NT2/D1 (cell line): ENCODE data around the gene MUC2.

Experiments
- DNase-seq: peaks from one replicate; pipeline ENCODE4 v3.0.0-alpha.2; 2011; ENCODE audit warnings: low read depth, low spot score
- H3K27me3 ChIP-seq: 2 replicates; pipeline ENCODE4 v1.6.0; 2011; ENCODE audit warnings: mild to moderate bottlenecking; ENCODE audit not compliant: insufficient read length, insufficient read depth
- H3K36me3 ChIP-seq: 2 replicates; pipeline ENCODE4 v1.6.1; 2011; ENCODE audit warnings: mild to moderate bottlenecking, low read length, mixed read lengths; ENCODE audit not compliant: insufficient read depth, insufficient read length
- H3K4me1 ChIP-seq: 2 replicates; pipeline ENCODE4 v1.5.1; 2011; ENCODE audit not compliant: insufficient read depth, insufficient read length
- H3K4me3 ChIP-seq: 2 replicates; pipeline ENCODE4 v1.5.1; 2011; ENCODE audit warnings: low read depth; ENCODE audit not compliant: insufficient read length
- H3K9ac ChIP-seq: 2 replicates; pipeline ENCODE4 v1.6.0; 2011; ENCODE audit warnings: low read depth; ENCODE audit not compliant: insufficient read length
- H3K9me3 ChIP-seq: 2 replicates; pipeline ENCODE4 v1.5.1; 2011; ENCODE audit warnings: mild to moderate bottlenecking, low read length; ENCODE audit not compliant: insufficient read depth
- SUZ12 ChIP-seq: IDR thresholded peaks from 2 replicates; pipeline ENCODE4 v1.6.1; 2011; ENCODE audit not compliant: insufficient read length, insufficient read depth; ENCODE audit errors: extremely low read depth
- YY1 ChIP-seq: IDR thresholded peaks from 2 replicates; pipeline ENCODE4 v1.6.1; 2011; ENCODE audit not compliant: insufficient read length, insufficient read depth
- ZNF274 ChIP-seq: IDR thresholded peaks from 2 replicates; pipeline ENCODE4 v1.6.1; 2011; ENCODE audit warnings: mild to moderate bottlenecking, low read depth, low read length

MUC2 gene

GRCh38 chr11:1100417-1101245 is 26.0 kb downstream of the MUC2 start:
- no peak for TF ChIP-seq SUZ12
- peaks cover 5% of the 10 kb centered on the region for H3K4me1 ChIP-seq
- no peaks in the 10 kb centered on the region for H3K9me3 ChIP-seq
- no peaks in the 10 kb centered on the region for H3K27me3 ChIP-seq
- no peak overlapping the region for H3K9ac ChIP-seq
- no peak overlapping the region for H3K4me3 ChIP-seq
- no peak for DNase-seq
- no peaks in the 10 kb centered on the region for H3K36me3 ChIP-seq

GRCh38 chr11:1101318-1102089 is 26.8 kb downstream of the MUC2 start:
- Histone ChIP-seq H3K4me1 (peaks cover 5% of the 10 kb centered on the region), H3K4me3 (no peak overlapping the region), H3K36me3 (no peaks in the 10 kb centered on the region), H3K27me3 (no peaks in the 10 kb centered on the region), H3K9me3 (no peaks in the 10 kb centered on the region), H3K9ac (no peak overlapping the region)
- TF ChIP-seq YY1 = no peak
- no peak for TF ChIP-seq ZNF274
- no peak for TF ChIP-seq SUZ12
- no peak for DNase-seq

- DNase-seq = no peak
- Histone ChIP-seq H3K27me3 (peaks cover 2% of the 10 kb centered on the region), H3K4me1 (peaks cover 5% of the 10 kb centered on the region), H3K9me3 (no peaks in the 10 kb centered on the region), H3K9ac (no peak overlapping the region), H3K4me3 (no peak overlapping the region), H3K36me3 (no peaks in the 10 kb centered on the region)
- no peak for TF ChIP-seq ZNF274
- TF ChIP-seq SUZ12 = no peak
- TF ChIP-seq YY1 = no peak
Observed at GRCh38 chr11:1102221-1102971, 27.7 kb downstream of the MUC2 start.

- Histone ChIP-seq H3K9me3 (no peaks in the 10 kb centered on the region), H3K4me3 (no peak overlapping the region), H3K27me3 (peaks cover 2% of the 10 kb centered on the region), H3K36me3 (no peaks in the 10 kb centered on the region), H3K9ac (no peak overlapping the region), H3K4me1 (peaks cover 5% of the 10 kb centered on the region)
- DNase-seq = no peak
- TF ChIP-seq SUZ12 (no peak), YY1 (no peak), ZNF274 (no peak)
Observed at GRCh38 chr11:1102996-1103395, 28.3 kb downstream of the MUC2 start.

- H3K27me3 ChIP-seq = peaks cover 2% of the 10 kb centered on the region
- no peak for DNase-seq
- TF ChIP-seq YY1 (no peak), SUZ12 (no peak), ZNF274 (no peak)
- no peaks in the 10 kb centered on the region for H3K9me3 ChIP-seq
- H3K36me3 ChIP-seq = no peaks in the 10 kb centered on the region
- no peak overlapping the region for H3K4me3 ChIP-seq
- H3K9ac ChIP-seq = peak overlapping the region; percentile 21
- H3K4me1 ChIP-seq = peaks cover 7% of the 10 kb centered on the region
Observed at GRCh38 chr11:1103401-1104360, 29.0 kb downstream of the MUC2 start.

GRCh38 chr11:1104411-1105182 is 29.9 kb downstream of the MUC2 start:
- H3K4me3 ChIP-seq = no peak overlapping the region
- H3K4me1 ChIP-seq = peaks cover 15% of the 10 kb centered on the region
- H3K27me3 ChIP-seq = peaks cover 2% of the 10 kb centered on the region
- TF ChIP-seq YY1 (no peak), SUZ12 (no peak), ZNF274 (no peak)
- no peak overlapping the region for H3K9ac ChIP-seq
- no peaks in the 10 kb centered on the region for H3K36me3 ChIP-seq
- DNase-seq = no peak
- H3K9me3 ChIP-seq = no peaks in the 10 kb centered on the region
